Activated CD4-positive, alpha-beta T cell treated with anti-CD3 and anti-CD28 coated beads for 36 hours (primary cell): ENCODE results near the gene KANK4. TPM values are rescaled to one million over a fixed set of nuclear protein-coding genes. Genes with fewer than 3 reads are reported as not detected.

Experiments
- ATAC-seq: fragments of 200-7000 bp; cut with Tn5 transposase; one replicate; pipeline ENCODE4 v1.10.0; 2021; ENCODE audit warnings: mild to moderate bottlenecking, moderate library complexity
- CTCF ChIA-PET: fragments of 350-600 bp; sonication (Branson Sonifier 250); formaldehyde crosslinking; loops from one replicate; lab custom pipeline; 2021; ENCODE audit warnings: antibody characterized with exemption; lab: Charles Lee
- POLR2A ChIA-PET: fragments of 350-600 bp; sonication (Branson Sonifier 250); formaldehyde crosslinking; loops from one replicate; lab custom pipeline; 2021; ENCODE audit warnings: antibody characterized with exemption, inconsistent platforms; lab: Charles Lee
- DNase-seq: peaks from one replicate; pipeline ENCODE4 v3.0.0-alpha.2; 2020
- H3K27ac Mint-ChIP-seq: one replicate; pipeline ENCODE4 v1.8.0; 2021; ENCODE audit warnings: mixed read lengths
- H3K27me3 Mint-ChIP-seq: one replicate; pipeline ENCODE4 v1.8.0; 2021; ENCODE audit warnings: mixed read lengths
- H3K36me3 Mint-ChIP-seq: one replicate; pipeline ENCODE4 v1.8.0; 2021; ENCODE audit warnings: low read depth, mixed read lengths
- H3K4me1 Mint-ChIP-seq: one replicate; pipeline ENCODE4 v1.8.0; 2021; ENCODE audit warnings: mixed read lengths
- H3K4me3 Mint-ChIP-seq: one replicate; pipeline ENCODE4 v1.8.0; 2021; ENCODE audit warnings: mild to moderate bottlenecking, moderate library complexity, mixed read lengths
- H3K9me3 Mint-ChIP-seq: one replicate; pipeline ENCODE4 v1.8.0; 2021; ENCODE audit warnings: low read depth, mixed read lengths
- intact Hi-C, 2 experiments: fragments of 100-400 bp; cut with DNase I in 1 of 2; cut with micrococcal nuclease in 1 of 2; formaldehyde crosslinking; loops; one replicate each; pipeline versions ENCODE4 v1.14.2 to v1.15.1; 2022 to 2024; cut with DNase I, micrococcal nuclease
- total RNA-seq, 2 experiments: library from RNA; stranded (reverse); gene quantifications; one replicate each; pipeline ENCODE4 v1.2.3, GENCODE V29; 2021

KANK4 gene
- total RNA-seq, 2 experiments from 2014 or later, result not detected

DNA sequence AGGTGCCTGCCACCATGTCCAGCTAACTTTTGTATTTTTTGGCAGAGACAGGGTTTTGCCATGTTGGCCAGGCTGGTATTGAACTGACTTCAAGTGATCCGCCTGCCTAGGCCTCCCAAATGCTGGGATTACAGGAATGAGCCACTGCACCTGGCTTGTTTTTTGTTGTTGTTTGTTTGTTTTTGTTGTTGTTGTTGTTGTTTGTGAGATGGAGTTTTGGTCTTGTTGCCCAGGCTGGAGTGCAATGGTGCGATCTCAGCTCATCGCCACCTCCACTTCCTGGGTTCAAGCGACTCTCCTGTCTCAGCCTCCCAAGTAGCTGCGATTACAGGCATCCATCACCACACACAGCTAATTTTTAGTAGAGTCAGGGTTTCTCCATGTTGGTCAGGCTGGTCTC lies 131.7 kb downstream of the KANK4 start:
- no peaks in the 10 kb centered on the region for H3K36me3 Mint-ChIP-seq
- CTCF ChIA-PET, result interaction anchor here (0.6 to 0.9 kb wide), 2 partner anchors 56 to 559 kb away, joined by 3 read pairs; no protein-coding TSS in a partner anchor
- no peak for DNase-seq
- H3K27ac Mint-ChIP-seq, result no peak overlapping the region
- H3K9me3 Mint-ChIP-seq, result no peaks in the 10 kb centered on the region
- intact Hi-C loops, result no loop called here
- H3K4me1 Mint-ChIP-seq, result no peaks in the 10 kb centered on the region
- no peak for ATAC-seq
- H3K4me3 Mint-ChIP-seq, result no peak overlapping the region
- no peaks in the 10 kb centered on the region for H3K27me3 Mint-ChIP-seq
- POLR2A ChIA-PET, result no interaction called here

Other genes starting within 250 kb of the KANK4 start
- under 1 TPM; 0.07 to 0.09 TPM for gene L1TD1, start 124.6 kb downstream of the KANK4 start, total RNA-seq
- gene USP1, start 117.6 kb upstream of the KANK4 start, total RNA-seq, result 10 to 100 TPM; 62.4 to 73.4 TPM